Mesendoderm (in vitro differentiated cells): ENCODE results near the gene PDE1C.

Source experiments
- DNase-seq: peaks from one replicate; pipeline ENCODE4 v3.0.0; 2013
- H2AK5ac ChIP-seq: 2 replicates; pipeline ENCODE4 v1.6.1; 2013; ENCODE audit warnings: low read length, inconsistent platforms
- H2BK120ac ChIP-seq: 2 replicates; pipeline ENCODE4 v1.6.1; 2013; ENCODE audit warnings: low read depth, mild to moderate bottlenecking, low read length, moderate library complexity, mixed read lengths
- H2BK15ac ChIP-seq: replicated peaks from 2 replicates; pipeline ENCODE4 v1.6.1; 2013; ENCODE audit warnings: low read depth, mild to moderate bottlenecking, moderate library complexity
- H2BK5ac ChIP-seq: 2 replicates; pipeline ENCODE4 v1.6.1; 2013; ENCODE audit warnings: low read length, inconsistent platforms
- H3K18ac ChIP-seq: 2 replicates; pipeline ENCODE4 v1.6.1; 2013; ENCODE audit warnings: mild to moderate bottlenecking, low read length, mixed read lengths
- H3K23ac ChIP-seq: one replicate; pipeline ENCODE4 v1.6.1; 2013; ENCODE audit warnings: low read length
- H3K27ac ChIP-seq: 2 replicates; pipeline ENCODE4 v1.5.1; 2013; ENCODE audit warnings: low read depth, mild to moderate bottlenecking, inconsistent platforms, low read length, moderate library complexity
- H3K27me3 ChIP-seq: 2 replicates; pipeline ENCODE4 v1.6.1; 2013; ENCODE audit warnings: low read length, control low read depth, mild to moderate bottlenecking, inconsistent platforms; ENCODE audit not compliant: insufficient read depth, poor library complexity
- H3K36me3 ChIP-seq: 2 replicates; pipeline ENCODE4 v1.6.1; 2013; ENCODE audit warnings: low read length, inconsistent platforms; ENCODE audit not compliant: control insufficient read depth, insufficient read depth
- H3K4ac ChIP-seq: one replicate; pipeline ENCODE4 v1.6.1; 2013; ENCODE audit warnings: low read depth, mild to moderate bottlenecking, low read length, moderate library complexity
- H3K4me1 ChIP-seq: 2 replicates; pipeline ENCODE4 v1.6.1; 2013; ENCODE audit warnings: low read depth, low read length, inconsistent platforms; ENCODE audit not compliant: control insufficient read depth
- H3K4me2 ChIP-seq: 2 replicates; pipeline ENCODE4 v1.6.1; 2013; ENCODE audit warnings: low read length
- H3K4me3 ChIP-seq: 2 replicates; pipeline ENCODE4 v1.5.1; 2013; ENCODE audit warnings: mild to moderate bottlenecking, low read length
- H3K56ac ChIP-seq: one replicate; pipeline ENCODE4 v1.6.1; 2013; ENCODE audit warnings: low read length
- H3K79me1 ChIP-seq: 2 replicates; pipeline ENCODE4 v1.6.1; 2013; ENCODE audit warnings: low read length, inconsistent platforms
- H3K79me2 ChIP-seq: 2 replicates; pipeline ENCODE4 v1.6.1; 2013; ENCODE audit warnings: mild to moderate bottlenecking, low read length; ENCODE audit not compliant: control insufficient read depth, insufficient read depth
- H3K9ac ChIP-seq: 2 replicates; pipeline ENCODE4 v1.6.1; 2013; ENCODE audit warnings: low read length, inconsistent platforms
- H4K5ac ChIP-seq: one replicate; pipeline ENCODE4 v1.6.1; 2013; ENCODE audit warnings: low read length
- H4K8ac ChIP-seq: one replicate; pipeline ENCODE4 v1.6.1; 2013; ENCODE audit warnings: low read depth, mild to moderate bottlenecking, control low read depth, low read length, moderate library complexity
- WGBS: extraction: QIAGEN DNeasy Blood & Tissue Kit; methylation state at CpG from one replicate; pipeline ENCODE4 v1.1.7; 2013; ENCODE audit warnings: low lambda C conversion rate, missing lambda C conversion rate; ENCODE audit not compliant: insufficient coverage; ENCODE audit errors: extremely low coverage; 5-methylcytosine and 5-hydroxymethylcytosine counted together

The PDE1C gene

DNA sequence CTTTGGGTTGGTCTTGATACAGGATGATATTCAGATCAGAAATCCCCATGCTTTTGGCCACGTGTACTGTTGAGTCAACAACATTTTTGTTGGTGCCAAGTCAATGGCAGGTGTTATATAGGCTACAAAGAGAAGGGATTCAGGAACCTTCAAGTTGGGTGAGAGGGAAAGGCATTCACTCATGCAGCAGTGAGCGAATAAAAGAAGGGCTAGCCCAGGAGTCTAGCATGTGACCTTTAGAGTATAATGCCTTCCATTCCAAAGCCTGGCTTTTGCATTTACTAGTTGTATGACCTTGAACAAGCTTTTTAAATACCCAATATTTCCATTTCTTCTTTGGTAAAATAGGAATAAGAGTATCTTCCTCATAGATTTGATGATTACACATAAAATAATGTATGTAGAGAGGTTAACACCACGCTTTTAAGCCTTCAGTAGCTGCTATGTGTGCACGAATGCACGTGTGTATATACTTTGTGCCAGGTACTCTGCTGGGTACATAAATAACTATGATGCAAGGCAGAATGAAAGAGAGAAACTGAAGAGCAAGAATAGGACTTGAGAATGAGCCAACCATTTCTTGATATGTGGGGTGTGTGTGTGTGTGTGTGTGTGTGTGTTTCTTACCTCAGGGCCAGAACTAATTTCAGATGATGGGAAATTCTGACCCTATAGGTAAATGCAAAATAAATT lies 163.6 kb downstream of the PDE1C start:
- no peak overlapping the region for H3K4ac ChIP-seq
- no peak overlapping the region for H3K56ac ChIP-seq
- no peaks in the 10 kb centered on the region for H3K79me1 ChIP-seq
- H4K5ac ChIP-seq, result no peak overlapping the region
- no peak overlapping the region for H3K27ac ChIP-seq
- no peak overlapping the region for H3K4me2 ChIP-seq
- no CpG with 5 or more reads among the region's 5 CpGs for WGBS
- no peak overlapping the region for H3K4me3 ChIP-seq
- DNase-seq, result no peak
- no peak overlapping the region for H3K9ac ChIP-seq
- H3K79me2 ChIP-seq, result no peaks in the 10 kb centered on the region
- H2BK15ac ChIP-seq, result no peak overlapping the region
- H3K27me3 ChIP-seq, result no peaks in the 10 kb centered on the region
- no peak overlapping the region for H4K8ac ChIP-seq
- no peak overlapping the region for H2BK5ac ChIP-seq
- no peaks in the 10 kb centered on the region for H3K36me3 ChIP-seq
- no peak overlapping the region for H3K18ac ChIP-seq
- no peaks in the 10 kb centered on the region for H3K4me1 ChIP-seq
- H3K23ac ChIP-seq, result no peak overlapping the region
- no peak overlapping the region for H2BK120ac ChIP-seq
- H2AK5ac ChIP-seq, result no peak overlapping the region

DNA sequence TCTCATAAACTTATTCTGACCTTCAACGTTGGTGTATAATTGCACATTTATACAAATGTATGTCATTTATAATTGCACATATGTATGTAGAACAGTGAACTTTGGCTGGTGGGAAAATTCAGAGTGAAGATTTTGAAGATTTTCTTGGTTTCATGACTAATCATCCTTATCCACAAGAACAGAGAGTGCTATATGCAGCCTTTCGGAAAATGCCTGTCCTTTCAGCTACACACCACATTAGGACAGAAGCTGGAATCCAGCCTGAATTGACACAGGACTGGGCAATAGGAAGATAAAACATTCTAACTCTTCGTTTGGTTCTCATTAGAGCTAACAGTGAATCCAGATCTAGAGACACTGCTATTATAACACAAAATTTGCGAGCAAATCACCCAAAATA lies 166.2 kb downstream of the PDE1C start:
- WGBS, result 100% methylated on average over 1 of the region's 4 CpGs

DNA sequence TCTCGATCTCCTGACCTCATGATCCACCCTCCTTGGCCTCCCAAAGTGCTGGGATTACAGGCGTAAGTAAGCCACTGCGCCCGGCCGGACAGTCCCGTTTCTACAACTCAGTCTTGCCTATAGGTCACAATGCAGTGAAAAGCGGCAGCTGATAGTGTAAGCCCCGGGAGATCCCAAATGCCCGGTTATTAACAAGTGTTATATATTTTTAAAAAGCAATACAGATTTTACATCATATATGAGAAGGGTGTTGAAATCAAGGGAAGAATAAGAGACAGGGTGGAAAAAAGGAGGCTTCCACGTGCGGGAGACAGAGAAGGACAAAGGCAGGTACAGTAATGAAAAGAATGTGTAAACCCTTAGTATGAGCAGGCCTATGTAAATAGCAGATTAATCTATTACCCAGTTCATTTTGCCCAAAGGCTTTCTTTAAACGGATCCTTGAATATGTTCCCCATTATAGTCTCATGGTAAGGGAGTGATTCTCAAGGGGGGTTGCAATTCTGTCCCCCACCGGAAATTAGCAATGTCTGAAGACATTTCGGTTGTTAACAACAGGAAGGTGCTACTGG lies 170.8 kb downstream of the PDE1C start:
- Histone ChIP-seq H2BK5ac (no peak overlapping the region), H3K4me1 (peaks cover 11% of the 10 kb centered on the region), H3K27ac (no peak overlapping the region), H3K36me3 (no peaks in the 10 kb centered on the region), H3K56ac (no peak overlapping the region), H3K23ac (no peak overlapping the region), H2BK120ac (no peak overlapping the region), H4K5ac (no peak overlapping the region), H2AK5ac (no peak overlapping the region), H3K18ac (no peak overlapping the region), H3K9ac (no peak overlapping the region), H3K79me2 (no peaks in the 10 kb centered on the region), H3K79me1 (no peaks in the 10 kb centered on the region), H4K8ac (no peak overlapping the region), H3K4me2 (no peak overlapping the region), H3K4ac (no peak overlapping the region), H2BK15ac (no peak overlapping the region), H3K4me3 (no peak overlapping the region), H3K27me3 (no peaks in the 10 kb centered on the region)
- no CpG with 5 or more reads among the region's 14 CpGs for WGBS
- peak; percentile 36 for DNase-seq

More for the DNA sequence above, 166.2 kb downstream of the PDE1C start:
- DNase-seq, result no peak
- no peak overlapping the region for H3K18ac ChIP-seq
- no peaks in the 10 kb centered on the region for H3K36me3 ChIP-seq
- no peaks in the 10 kb centered on the region for H3K79me1 ChIP-seq
- no peak overlapping the region for H2BK15ac ChIP-seq
- no peak overlapping the region for H3K9ac ChIP-seq
- no peak overlapping the region for H3K27ac ChIP-seq
- no peak overlapping the region for H4K5ac ChIP-seq
- no peaks in the 10 kb centered on the region for H3K79me2 ChIP-seq
- H3K4me3 ChIP-seq, result no peak overlapping the region
- no peaks in the 10 kb centered on the region for H3K4me1 ChIP-seq
- H3K56ac ChIP-seq, result no peak overlapping the region
- no peak overlapping the region for H2BK120ac ChIP-seq
- H2AK5ac ChIP-seq, result no peak overlapping the region
- no peak overlapping the region for H3K23ac ChIP-seq
- H4K8ac ChIP-seq, result no peak overlapping the region
- H3K27me3 ChIP-seq, result no peaks in the 10 kb centered on the region
- no peak overlapping the region for H3K4ac ChIP-seq
- no peak overlapping the region for H3K4me2 ChIP-seq
- no peak overlapping the region for H2BK5ac ChIP-seq

DNA sequence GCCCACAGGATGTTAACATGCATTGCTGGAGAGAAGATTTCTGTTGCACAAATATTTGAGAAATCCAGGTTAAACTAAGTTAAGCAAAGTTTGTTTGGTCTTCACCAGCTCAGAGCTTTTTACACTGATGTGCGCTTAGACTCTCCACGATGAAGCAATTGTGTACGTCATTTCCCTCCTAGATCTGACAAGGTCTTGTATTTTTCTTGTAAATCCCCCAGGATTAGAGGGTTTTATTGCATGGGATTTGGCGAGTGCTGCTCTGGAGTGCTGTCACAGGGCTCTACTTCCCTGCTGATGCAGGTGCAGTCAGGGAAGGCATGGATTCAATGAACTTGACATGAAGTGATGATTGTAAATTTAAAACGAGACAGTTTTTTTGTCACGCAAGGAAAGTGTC lies 173.3 kb downstream of the PDE1C start:
- Histone ChIP-seq H3K9ac (no peak overlapping the region), H2AK5ac (no peak overlapping the region), H3K23ac (no peak overlapping the region), H2BK15ac (no peak overlapping the region), H3K79me2 (no peaks in the 10 kb centered on the region), H3K56ac (no peak overlapping the region), H3K18ac (no peak overlapping the region), H3K79me1 (no peaks in the 10 kb centered on the region), H3K27ac (no peak overlapping the region), H4K8ac (no peak overlapping the region), H4K5ac (no peak overlapping the region), H3K27me3 (no peaks in the 10 kb centered on the region), H2BK120ac (no peak overlapping the region), H2BK5ac (no peak overlapping the region), H3K4ac (no peak overlapping the region), H3K4me1 (peaks cover 11% of the 10 kb centered on the region), H3K36me3 (no peaks in the 10 kb centered on the region), H3K4me3 (no peak overlapping the region), H3K4me2 (no peak overlapping the region)
- WGBS, result no CpG with 5 or more reads among the region's 6 CpGs
- no peak for DNase-seq

DNA sequence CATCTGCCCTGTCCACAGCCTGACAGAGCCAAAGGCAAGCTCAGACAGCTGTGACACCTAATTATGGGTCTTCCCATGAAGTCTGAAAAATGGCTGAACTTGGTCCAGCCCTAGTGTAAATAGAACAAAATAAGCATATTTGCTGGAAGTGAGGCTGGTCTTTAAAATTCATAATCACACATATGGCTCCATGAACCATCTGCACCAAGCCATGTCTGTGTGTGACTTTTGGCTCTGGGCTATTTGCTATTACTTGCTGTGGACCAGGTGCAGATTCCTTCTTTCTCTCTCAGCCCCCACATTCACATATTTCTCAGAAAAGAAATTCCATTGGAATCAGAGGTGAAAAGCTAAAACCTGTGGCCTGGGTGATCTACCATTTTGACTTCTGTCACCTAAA lies 175.9 kb downstream of the PDE1C start:
- no peaks in the 10 kb centered on the region for H3K79me1 ChIP-seq
- no peaks in the 10 kb centered on the region for H3K27me3 ChIP-seq
- H3K4me3 ChIP-seq, result no peak overlapping the region

DNA sequence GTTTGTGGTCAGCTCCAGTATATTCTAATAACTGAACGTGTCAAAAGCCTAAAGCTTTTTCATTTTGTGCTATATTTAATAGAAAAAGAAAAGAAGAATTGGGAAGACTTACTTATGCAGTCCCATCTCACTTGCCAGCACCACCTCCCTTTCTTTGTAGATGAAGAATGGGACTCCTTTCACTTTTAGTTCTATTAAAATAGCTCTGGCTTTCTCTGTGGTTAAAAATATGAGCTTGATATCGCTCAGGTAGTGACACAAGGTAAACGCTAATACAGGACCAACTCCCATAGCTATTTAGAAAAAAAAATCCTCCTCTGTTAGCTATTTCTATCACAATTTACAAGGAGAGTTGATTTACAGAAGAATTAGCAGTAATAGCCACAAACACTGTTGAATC lies 176.8 kb downstream of the PDE1C start:
- WGBS, result no CpG with 5 or more reads among the region's 3 CpGs
- H3K27ac ChIP-seq, result no peak overlapping the region

More for the DNA sequence above, 175.9 kb downstream of the PDE1C start:
- Histone ChIP-seq H3K4me1 (peaks cover 11% of the 10 kb centered on the region), H3K9ac (no peak overlapping the region), H3K4ac (no peak overlapping the region), H2AK5ac (no peak overlapping the region), H2BK5ac (no peak overlapping the region), H4K5ac (no peak overlapping the region), H3K23ac (no peak overlapping the region), H2BK120ac (no peak overlapping the region), H3K56ac (no peak overlapping the region), H3K18ac (no peak overlapping the region), H3K36me3 (no peaks in the 10 kb centered on the region), H4K8ac (no peak overlapping the region), H3K4me2 (no peak overlapping the region), H2BK15ac (no peak overlapping the region), H3K79me2 (no peaks in the 10 kb centered on the region), H3K27ac (no peak overlapping the region)
- no peak for DNase-seq

More for the DNA sequence above, 176.8 kb downstream of the PDE1C start:
- no peak overlapping the region for H3K9ac ChIP-seq
- no peak overlapping the region for H2BK120ac ChIP-seq
- no peak overlapping the region for H3K23ac ChIP-seq
- H2AK5ac ChIP-seq, result no peak overlapping the region
- no peak overlapping the region for H3K4me2 ChIP-seq
- no peak overlapping the region for H3K4ac ChIP-seq
- H3K4me1 ChIP-seq, result peaks cover 11% of the 10 kb centered on the region
- no peak overlapping the region for H3K18ac ChIP-seq
- no peak overlapping the region for H3K56ac ChIP-seq
- no peaks in the 10 kb centered on the region for H3K36me3 ChIP-seq
- H3K79me1 ChIP-seq, result no peaks in the 10 kb centered on the region
- no peak for DNase-seq
- no peak overlapping the region for H2BK15ac ChIP-seq
- no peak overlapping the region for H4K5ac ChIP-seq
- no peak overlapping the region for H2BK5ac ChIP-seq
- H3K27me3 ChIP-seq, result no peaks in the 10 kb centered on the region
- H3K4me3 ChIP-seq, result no peak overlapping the region
- no peaks in the 10 kb centered on the region for H3K79me2 ChIP-seq
- H4K8ac ChIP-seq, result no peak overlapping the region
